ENCODE measurements around the gene B4GALT2. TPM values are rescaled to one million over a fixed set of nuclear protein-coding genes. Genes with fewer than 3 reads are reported as not detected.

The B4GALT2 gene
- total and polyA plus RNA-seq, 2 of the 4 experiments (the other 2 are of a cell fraction): 52.3 to 60.8 TPM

DNA sequence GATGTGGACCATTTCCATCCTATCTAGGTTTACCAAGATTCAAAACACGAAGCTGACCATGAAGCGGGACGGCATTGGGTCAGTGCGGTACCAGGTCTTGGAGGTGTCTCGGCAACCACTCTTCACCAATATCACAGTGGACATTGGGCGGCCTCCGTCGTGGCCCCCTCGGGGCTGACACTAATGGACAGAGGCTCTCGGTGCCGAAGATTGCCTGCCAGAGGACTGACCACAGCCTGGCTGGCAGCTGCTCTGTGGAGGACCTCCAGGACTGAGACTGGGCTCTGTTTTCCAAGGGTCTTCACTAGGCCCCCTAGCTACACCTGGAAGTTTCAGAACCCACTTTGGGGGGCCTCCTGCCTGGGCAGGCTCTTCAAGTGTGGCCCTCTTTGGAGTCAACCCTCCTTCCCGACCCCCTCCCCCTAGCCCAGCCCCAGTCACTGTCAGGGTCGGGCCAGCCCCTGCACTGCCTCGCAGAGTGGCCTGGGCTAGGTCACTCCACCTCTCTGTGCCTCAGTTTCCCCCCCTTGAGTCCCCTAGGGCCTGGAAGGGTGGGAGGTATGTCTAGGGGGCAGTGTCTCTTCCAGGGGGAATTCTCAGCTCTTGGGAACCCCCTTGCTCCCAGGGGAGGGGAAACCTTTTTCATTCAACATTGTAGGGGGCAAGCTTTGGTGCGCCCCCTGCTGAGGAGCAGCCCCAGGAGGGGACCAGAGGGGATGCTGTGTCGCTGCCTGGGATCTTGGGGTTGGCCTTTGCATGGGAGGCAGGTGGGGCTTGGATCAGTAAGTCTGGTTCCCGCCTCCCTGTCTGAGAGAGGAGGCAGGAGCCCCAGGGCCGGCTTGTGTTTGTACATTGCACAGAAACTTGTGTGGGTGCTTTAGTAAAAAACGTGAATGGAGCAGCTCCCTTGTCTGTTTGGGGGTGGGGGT lies 11.5 kb downstream of the B4GALT2 start:
- Histone ChIP-seq H3K18ac (ENCODE audit: low read depth, low read length) (no peak overlapping the region), H2BK120ac (ENCODE audit: low read depth, low read length) (no peak overlapping the region), H3K4ac (ENCODE audit: low read depth, low read length) (peak overlapping the region; percentile 54), H2BK20ac (ENCODE audit: low read depth, low read length) (no peak overlapping the region), H3K9me3 (ENCODE audit: control insufficient read depth, insufficient read depth, low read length) (no peaks in the 10 kb centered on the region), H3K23ac (ENCODE audit: low read depth, low read length) (no peak overlapping the region; the same call in 1 of the 2 replicates), H2AFZ (replicated peaks; ENCODE audit: low read length, poor library complexity) (peak overlapping the region; percentile 97), H3K9me1 (ENCODE audit: insufficient read depth, low read length) (peaks cover 14% of the 10 kb centered on the region), H3K4me2 (ENCODE audit: low read depth, low read length) (peak overlapping the region; percentile 79), H2BK5ac (ENCODE audit: low read depth, low read length, poor library complexity, severe bottlenecking) (no peak overlapping the region), H3K14ac (replicated peaks; ENCODE audit: low read depth, low read length) (peak overlapping the region; percentile 60; the same call in 1 of the 2 replicates), H3K27me3 (ENCODE audit: control insufficient read depth, insufficient read depth, low read length) (no peaks in the 10 kb centered on the region), H4K20me1 (ENCODE audit: insufficient read depth, low read length) (peaks cover 12% of the 10 kb centered on the region), H3K56ac (ENCODE audit: extremely low read depth, insufficient read depth, low read length) (no peak overlapping the region), H4K91ac (ENCODE audit: insufficient read depth, low read depth, low read length) (peak overlapping the region; percentile 49; the same call in 1 of the 2 replicates), H3K9ac (ENCODE audit: low read depth, low read length) (peak overlapping the region; percentile 64; the same call in 1 of the 2 replicates), H4K5ac (ENCODE audit: low read depth, low read length) (no peak overlapping the region), H2AK9ac (replicated peaks; ENCODE audit: low read depth, low read length, poor library complexity) (peak overlapping the region; percentile 87), H3K79me1 (ENCODE audit: low read depth in 1 of 2, low read length in 2 of 2) (peaks cover 7% of the 10 kb centered on the region in 2 experiments; a peak in 1 of 4 replicates), H2BK15ac (ENCODE audit: low read depth, low read length) (no peak overlapping the region), H3K4me3 (ENCODE audit: insufficient read depth, low read depth, low read length) (peak overlapping the region; percentile 75; the same call in 1 of the 2 replicates), H3K4me1 (ENCODE audit: control insufficient read depth, insufficient read depth, low read length) (peaks cover 18% of the 10 kb centered on the region), H3K36me3 (ENCODE audit: control insufficient read depth, insufficient read depth, low read length) (peaks cover 7% of the 10 kb centered on the region), H4K8ac (ENCODE audit: low read depth in 2 of 2, low read length in 2 of 2) (peak overlapping the region; percentile 80 to 90; a peak in 2 of 4 replicates), H3K27ac (ENCODE audit: insufficient read depth, low read length) (peak overlapping the region; percentile 13; the same call in 1 of the 2 replicates), H2AK5ac (ENCODE audit: low read depth, low read length) (peak overlapping the region; percentile 1; the same call in 1 of the 2 replicates)
- BruUV-seq (replicated peaks): no TSS peak
- intact Hi-C loops (cut with micrococcal nuclease): no loop called here
- no peak for DNase-seq
- ChIA-PET CTCF (interaction anchor here (0.6 kb wide), 1 partner anchor 57 kb away, joined by 3 read pairs; no protein-coding TSS in a partner anchor), POLR2A (ENCODE audit: unreplicated experiment) (no interaction called here)
- dilution Hi-C loops (cut with HindIII; ENCODE audit: low sequenced_read_pairs, unreplicated experiment): no loop called here
- in situ Hi-C loops (cut with MboI; ENCODE audit: low sequenced_read_pairs): no loop called here
- 33% methylated on average over 2 of the region's 19 CpGs; no CpG with 5 or more reads in 1 of the 2 experiments for WGBS, 2 experiments (ENCODE audit: extremely low coverage in 2 of 2, insufficient read length in 1 of 2)
- no peak; the same call in 1 of the 2 replicates for ATAC-seq (ENCODE audit: low read depth)
- TF ChIP-seq FOS (IDR thresholded peaks at IDR 0.05; ENCODE audit: low read depth, low read length): no peak
- no peak for TF ChIP-seq NFE2L2 (IDR thresholded peaks at IDR 0.05; ENCODE audit: low read depth, low read length)
- no peak for TF ChIP-seq SMC3 (IDR thresholded peaks at IDR 0.05; ENCODE audit: low read depth, low read length)
- no peak for TF ChIP-seq RAD21 (IDR thresholded peaks at IDR 0.05; ENCODE audit: low read length)
- no peak for TF ChIP-seq POLR2A (IDR thresholded peaks at IDR 0.05; ENCODE audit: low read depth, low read length)
- TF ChIP-seq, protein P1, sequence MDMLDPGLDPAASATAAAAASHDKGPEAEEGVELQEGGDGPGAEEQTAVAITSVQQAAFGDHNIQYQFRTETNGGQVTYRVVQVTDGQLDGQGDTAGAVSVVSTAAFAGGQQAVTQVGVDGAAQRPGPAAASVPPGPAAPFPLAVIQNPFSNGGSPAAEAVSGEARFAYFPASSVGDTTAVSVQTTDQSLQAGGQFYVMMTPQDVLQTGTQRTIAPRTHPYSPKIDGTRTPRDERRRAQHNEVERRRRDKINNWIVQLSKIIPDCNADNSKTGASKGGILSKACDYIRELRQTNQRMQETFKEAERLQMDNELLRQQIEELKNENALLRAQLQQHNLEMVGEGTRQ (IDR thresholded peaks at IDR 0.05; ENCODE audit: low read depth, low read length): no peak
- no peak for TF ChIP-seq MAZ (IDR thresholded peaks at IDR 0.05; ENCODE audit: borderline replicate concordance, low read depth, low read length)
- no peak for TF ChIP-seq RFX5 (IDR thresholded peaks at IDR 0.05; ENCODE audit: low read depth, low read length)
- TF ChIP-seq, protein P2, sequence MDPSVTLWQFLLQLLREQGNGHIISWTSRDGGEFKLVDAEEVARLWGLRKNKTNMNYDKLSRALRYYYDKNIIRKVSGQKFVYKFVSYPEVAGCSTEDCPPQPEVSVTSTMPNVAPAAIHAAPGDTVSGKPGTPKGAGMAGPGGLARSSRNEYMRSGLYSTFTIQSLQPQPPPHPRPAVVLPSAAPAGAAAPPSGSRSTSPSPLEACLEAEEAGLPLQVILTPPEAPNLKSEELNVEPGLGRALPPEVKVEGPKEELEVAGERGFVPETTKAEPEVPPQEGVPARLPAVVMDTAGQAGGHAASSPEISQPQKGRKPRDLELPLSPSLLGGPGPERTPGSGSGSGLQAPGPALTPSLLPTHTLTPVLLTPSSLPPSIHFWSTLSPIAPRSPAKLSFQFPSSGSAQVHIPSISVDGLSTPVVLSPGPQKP (IDR thresholded peaks at IDR 0.05; ENCODE audit: borderline replicate concordance, low read depth, low read length): no peak
- no peak for TF ChIP-seq CHD1 (IDR thresholded peaks at IDR 0.05; ENCODE audit: low read depth, low read length)
- no peak for TF ChIP-seq CEBPB (IDR thresholded peaks at IDR 0.05; ENCODE audit: low read depth, low read length)
- TF ChIP-seq RCOR1 (IDR thresholded peaks at IDR 0.05; ENCODE audit: insufficient replicate concordance, low read length): no peak
- TF ChIP-seq, protein P3, sequence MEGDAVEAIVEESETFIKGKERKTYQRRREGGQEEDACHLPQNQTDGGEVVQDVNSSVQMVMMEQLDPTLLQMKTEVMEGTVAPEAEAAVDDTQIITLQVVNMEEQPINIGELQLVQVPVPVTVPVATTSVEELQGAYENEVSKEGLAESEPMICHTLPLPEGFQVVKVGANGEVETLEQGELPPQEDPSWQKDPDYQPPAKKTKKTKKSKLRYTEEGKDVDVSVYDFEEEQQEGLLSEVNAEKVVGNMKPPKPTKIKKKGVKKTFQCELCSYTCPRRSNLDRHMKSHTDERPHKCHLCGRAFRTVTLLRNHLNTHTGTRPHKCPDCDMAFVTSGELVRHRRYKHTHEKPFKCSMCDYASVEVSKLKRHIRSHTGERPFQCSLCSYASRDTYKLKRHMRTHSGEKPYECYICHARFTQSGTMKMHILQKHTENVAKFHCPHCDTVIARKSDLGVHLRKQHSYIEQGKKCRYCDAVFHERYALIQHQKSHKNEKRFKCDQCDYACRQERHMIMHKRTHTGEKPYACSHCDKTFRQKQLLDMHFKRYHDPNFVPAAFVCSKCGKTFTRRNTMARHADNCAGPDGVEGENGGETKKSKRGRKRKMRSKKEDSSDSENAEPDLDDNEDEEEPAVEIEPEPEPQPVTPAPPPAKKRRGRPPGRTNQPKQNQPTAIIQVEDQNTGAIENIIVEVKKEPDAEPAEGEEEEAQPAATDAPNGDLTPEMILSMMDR (conservative IDR thresholded peaks at IDR 0.05; ENCODE audit: low read depth, low read length): no peak

Measured in IMR-90 (cell line).